GM12878 (cell line): ENCODE results near the gene MTCH2. TPM values are rescaled to one million over a fixed set of nuclear protein-coding genes. Genes with fewer than 3 reads are reported as not detected.

Source experiments
- ATAC-seq: fragments of 200-7000 bp; cut with Tn5 transposase; 3 replicates; pipeline ENCODE4 v1.9.1; 2020; ENCODE audit warnings: mild to moderate bottlenecking, moderate library complexity
- BruUV-seq: library from RNA; stranded (reverse); fragments of 400-500 nt; replicated peaks from 2 replicates; lab custom pipeline; 2021; lab: Mats Ljungman, UMichigan
- CTCF ChIA-PET: fragments of 300-600 bp; sonication (Branson Sonifier 250); formaldehyde crosslinking; extraction: SDS; loops from one replicate; lab custom pipeline; 2021; ENCODE audit warnings: inconsistent platforms; lab: Yijun Ruan, JAX
- POLR2A ChIA-PET: fragments of 350-600 bp; formaldehyde crosslinking; extraction: SDS; loops from one replicate; lab custom pipeline; 2021; ENCODE audit warnings: inconsistent platforms; lab: Charles Lee
- RAD21 ChIA-PET: fragments of 300-600 bp; sonication (Branson Sonifier 250); formaldehyde crosslinking; loops from one replicate; lab custom pipeline; 2023; ENCODE audit warnings: antibody characterized with exemption; ENCODE audit not compliant: unreplicated experiment; lab: Charles Lee
- SMC1A ChIA-PET: fragments of 300-600 bp; sonication (Branson Sonifier 250); formaldehyde crosslinking; loops from one replicate; lab custom pipeline; 2023; ENCODE audit not compliant: unreplicated experiment, uncharacterized antibody; lab: Charles Lee
- DNase-seq: peaks from one replicate; pipeline ENCODE4 v3.0.0-alpha.2; 2011; ENCODE audit warnings: low read depth, low spot score
- FAIRE-seq: peaks from 3 replicates; lab custom pipeline; 2011; peaks lifted over from hg19 to GRCh38; lab: Jason Lieb, UNC
- H2AFZ ChIP-seq: 2 replicates; pipeline ENCODE4 v1.6.0; 2011; ENCODE audit warnings: low read depth, low read length, control low read depth; ENCODE audit not compliant: control insufficient read depth
- H3K27ac ChIP-seq: 2 replicates; pipeline ENCODE4 v1.5.1; 2011; ENCODE audit warnings: control low read depth; ENCODE audit not compliant: control insufficient read depth, insufficient read depth
- H3K27me3 ChIP-seq, 2 experiments: replicated peaks in 1 of 2; 2 replicates each; pipeline versions ENCODE4 v1.6.0 to v1.6.1; 2011; ENCODE audit warnings: low read length in 1 of 2; ENCODE audit not compliant: control insufficient read depth in 2 of 2, insufficient read depth in 2 of 2
- H3K36me3 ChIP-seq, 2 experiments: 2 replicates each; pipeline ENCODE4 v1.5.1; 2011; ENCODE audit warnings: low read length in 1 of 2; ENCODE audit not compliant: control insufficient read depth in 2 of 2, insufficient read depth in 2 of 2
- H3K4me1 ChIP-seq: 2 replicates; pipeline ENCODE4 v1.6.1; 2011; ENCODE audit warnings: mild to moderate bottlenecking, low read length, moderate library complexity, mixed read lengths; ENCODE audit not compliant: control insufficient read depth, insufficient read depth
- H3K4me2 ChIP-seq: 2 replicates; pipeline ENCODE4 v1.6.0; 2011; ENCODE audit warnings: control low read depth; ENCODE audit not compliant: control insufficient read depth, insufficient read depth
- H3K4me3 ChIP-seq: fragments of 200-600 bp; sonication (generic); 2 replicates; pipeline ENCODE4 v1.5.1; 2016
- H3K79me2 ChIP-seq: 2 replicates; pipeline ENCODE4 v1.6.0; 2011; ENCODE audit warnings: low read length; ENCODE audit not compliant: control insufficient read depth, insufficient read depth
- H3K9ac ChIP-seq: 2 replicates; pipeline ENCODE4 v1.8.0; 2011; ENCODE audit warnings: low read length, control low read depth, mixed read lengths; ENCODE audit not compliant: control insufficient read depth, insufficient read depth
- H3K9me3 ChIP-seq: replicated peaks from 3 replicates; pipeline ENCODE4 v1.5.1; 2011; ENCODE audit warnings: mild to moderate bottlenecking, low read length; ENCODE audit not compliant: control insufficient read depth, insufficient read depth
- H4K20me1 ChIP-seq: 2 replicates; pipeline ENCODE4 v1.6.0; 2011; ENCODE audit not compliant: control insufficient read depth, insufficient read depth
- CREB1 ChIP-seq: IDR thresholded peaks from 2 replicates; pipeline ENCODE4 v1.6.1; 2012; ENCODE audit warnings: low read depth, mild to moderate bottlenecking, inconsistent platforms
- CTCF ChIP-seq, 3 experiments: IDR thresholded peaks in 2 of 3; conservative IDR thresholded peaks in 1 of 3; 2 replicates each; pipeline ENCODE4 v1.5.1; 2011; ENCODE audit warnings: low read depth in 3 of 3, low read length in 3 of 3, mild to moderate bottlenecking in 3 of 3, control low read depth in 2 of 3, moderate library complexity in 2 of 3, inconsistent platforms in 1 of 3, mixed read lengths in 1 of 3; ENCODE audit not compliant: control insufficient read depth in 2 of 3, insufficient read depth in 1 of 3; ENCODE audit errors: extremely low read depth in 1 of 3
- DPF2 ChIP-seq: fragments of 450-650 bp; IDR thresholded peaks from 2 replicates; pipeline ENCODE4 v1.6.1; 2017; ENCODE audit warnings: mild to moderate bottlenecking
- EGR1 ChIP-seq, 2 experiments: IDR thresholded peaks; 1 replicate in 1 of 2; 2 replicates in 1 of 2; pipeline ENCODE4 v1.6.1; 2011 to 2012; ENCODE audit warnings: low read depth in 2 of 2, low read length in 2 of 2, borderline replicate concordance in 1 of 2, mild to moderate bottlenecking in 1 of 2, moderate library complexity in 1 of 2
- GABPA ChIP-seq: IDR thresholded peaks from 2 replicates; pipeline ENCODE4 v1.6.1; 2014; ENCODE audit warnings: antibody characterized with exemption, low read depth, mild to moderate bottlenecking, inconsistent platforms
- IKZF2 ChIP-seq, 2 experiments: fragments of 450-650 bp; IDR thresholded peaks; 2 replicates each; pipeline ENCODE4 v1.6.1; 2017; ENCODE audit warnings: mild to moderate bottlenecking in 2 of 2, moderate library complexity in 2 of 2
- MYB ChIP-seq: fragments of 150-350 bp; IDR thresholded peaks from 2 replicates; pipeline ENCODE4 v1.6.1; 2014; ENCODE audit warnings: mild to moderate bottlenecking, low read depth, low read length, borderline replicate concordance
- NFIC ChIP-seq: IDR thresholded peaks from 2 replicates; pipeline ENCODE4 v1.6.1; 2012; ENCODE audit warnings: low read depth, mild to moderate bottlenecking, inconsistent platforms, low read length, moderate library complexity
- PML ChIP-seq: IDR thresholded peaks from 2 replicates; pipeline ENCODE4 v1.6.1; 2012; ENCODE audit warnings: low read length, inconsistent platforms
- POU2F2 ChIP-seq: IDR thresholded peaks from 3 replicates; pipeline ENCODE4 v1.6.1; 2011; ENCODE audit warnings: low read depth, mild to moderate bottlenecking, low read length, borderline replicate concordance
- RFX5 ChIP-seq: IDR thresholded peaks from 2 replicates; pipeline ENCODE4 v1.6.1; 2011; ENCODE audit warnings: low read depth, low read length, improper control_type of control experiment
- SIN3A ChIP-seq: IDR thresholded peaks from 2 replicates; pipeline ENCODE4 v1.6.1; 2012; ENCODE audit warnings: low read depth, low read length, improper control_type of control experiment
- SMARCA5 ChIP-seq: fragments of 450-650 bp; IDR thresholded peaks from 2 replicates; pipeline ENCODE4 v1.6.1; 2017; ENCODE audit warnings: mild to moderate bottlenecking
- TARDBP ChIP-seq: IDR thresholded peaks from 2 replicates; pipeline ENCODE4 v1.6.1; 2016; ENCODE audit warnings: borderline replicate concordance
- ZBTB11 ChIP-seq: fragments of 450-650 bp; formaldehyde crosslinking; IDR thresholded peaks from 2 replicates; pipeline ENCODE4 v1.5.0; 2022; ENCODE audit warnings: mild to moderate bottlenecking, missing genetic modification characterization
- ZNF274 ChIP-seq: IDR thresholded peaks from one replicate; pipeline ENCODE4 v1.8.0; 2011; ENCODE audit not compliant: insufficient read length, insufficient read depth
- WGBS: methylation state at CpG from one replicate; pipeline ENCODE4 v1.1.6; 2016; ENCODE audit warnings: low lambda C conversion rate; ENCODE audit not compliant: insufficient replicate concordance, insufficient coverage; ENCODE audit errors: missing lambda C conversion rate; 5-methylcytosine and 5-hydroxymethylcytosine counted together
- in situ Hi-C: fragments of 300-500 bp; cut with MboI; formaldehyde crosslinking; loops from 9 replicates; pipeline ENCODE4 v1.14.3; 2018; ENCODE audit warnings: mixed read lengths
- intact Hi-C: fragments of 100-400 bp; cut with micrococcal nuclease; formaldehyde crosslinking; loops from one replicate; pipeline ENCODE4 v1.14.2; 2022; ENCODE audit not compliant: unreplicated experiment
- polyA plus RNA-seq, 11 experiments: library from polyadenylated mRNA; depleted of rRNA in 4 of 11; unstranded in 6 of 11; stranded (reverse) in 5 of 11; fragments of >200 nt; fragmentation: Nextera tagmentation in 4 of 11; fragmentation: Illumina TruSeq in 1 of 11; extraction: Ambion mirVana in 4 of 11; extraction: Trizol in 1 of 11; gene quantifications; 1 replicate in 1 of 11; 2 replicates in 10 of 11; pipeline versions ENCODE4 v1.2.1 to v1.2.3, GENCODE V29; 2011 to 2016; ENCODE audit warnings: inconsistent platforms in 2 of 11, missing spikeins in 2 of 11, low read depth in 1 of 11
- total RNA-seq, 4 experiments: library from RNA; depleted of rRNA in 3 of 4; stranded (reverse); fragments of >200 nt in 3 of 4; fragmentation: Illumina TruSeq in 1 of 4; extraction: Trizol in 1 of 4; gene quantifications; 2 replicates each; pipeline versions ENCODE4 v1.2.1 to v1.2.3, GENCODE V29; 2013 to 2021
- TF ChIP-seq, protein P1 (sequence below): fragments of 450-650 bp; IDR thresholded peaks from 2 replicates; pipeline ENCODE4 v1.6.1; 2017; ENCODE audit warnings: borderline replicate concordance
- TF ChIP-seq, protein P2 (sequence below): fragments of 450-650 bp; IDR thresholded peaks from 2 replicates; pipeline ENCODE4 v1.6.1; 2014; ENCODE audit warnings: mild to moderate bottlenecking

MTCH2 gene
- total and polyA plus RNA-seq, 10 of the 15 experiments (the other 5 are each of a cell fraction or from before 2014, with no cell fraction given): 72.4 to 341 (median 144) TPM

DNA sequence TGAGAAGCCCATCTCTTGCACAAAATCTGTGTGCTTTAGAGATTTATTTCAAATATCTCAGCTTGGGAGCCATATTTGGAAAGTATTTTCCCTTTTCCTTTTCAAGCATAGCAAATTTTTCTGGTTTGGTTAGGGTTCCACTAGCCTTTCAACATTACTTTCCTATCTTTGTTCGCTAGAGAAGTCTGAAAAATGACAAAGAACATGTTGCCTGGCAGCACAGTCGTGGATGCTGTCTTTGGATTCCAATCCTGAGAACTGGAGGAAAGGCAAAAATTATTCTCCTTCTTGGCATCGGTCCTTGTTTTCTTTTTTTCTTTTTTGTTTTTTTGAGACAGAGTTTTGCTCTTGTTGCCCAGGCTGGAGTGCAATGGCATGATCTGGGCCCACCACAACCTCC lies 6.9 kb upstream of the MTCH2 start:
- DNase-seq (no peak), FAIRE-seq (no peak), ATAC-seq (no peak)
- H3K9me3 ChIP-seq: peaks cover 1% of the 10 kb centered on the region; the same call in 2 of the 3 replicates
- intact Hi-C loops: no loop called here
- no peaks in the 10 kb centered on the region for H3K27me3 ChIP-seq
- no peak overlapping the region for H2AFZ ChIP-seq
- ChIA-PET POLR2A (no interaction called here), SMC1A (no interaction called here), CTCF (interaction anchor here (0.6 kb wide), 1 partner anchor 76 kb away, joined by 3 read pairs; no protein-coding TSS in a partner anchor), RAD21 (no interaction called here)
- H3K4me1 ChIP-seq: no peaks in the 10 kb centered on the region
- H3K9ac ChIP-seq: no peak overlapping the region
- no peak overlapping the region for H3K4me3 ChIP-seq
- 55% methylated on average over 3 of the region's 3 CpGs for WGBS
- no peak overlapping the region for H3K4me2 ChIP-seq
- BruUV-seq: no TSS peak
- no peaks in the 10 kb centered on the region for H3K36me3 ChIP-seq
- no peak overlapping the region for H3K27ac ChIP-seq
- in situ Hi-C loops: no loop called here
- H4K20me1 ChIP-seq: no peaks in the 10 kb centered on the region
- no peaks in the 10 kb centered on the region for H3K79me2 ChIP-seq
- TF ChIP-seq SMARCA5 (no peak), EGR1 (IDR thresholded peaks at IDR 0.05; ENCODE audit: borderline replicate concordance in 1 of 2, low read depth in 2 of 2, low read length in 2 of 2) (no peak), PML (no peak), CREB1 (no peak), SIN3A (no peak), IKZF2 (IDR thresholded peaks at IDR 0.05) (no peak), TARDBP (no peak), NFIC (no peak), RFX5 (no peak), ZBTB11 (CRISPR knock-in tag) (no peak), ZNF274 (no peak), CTCF (IDR thresholded peaks at IDR 0.05 in 2 of 3, conservative IDR thresholded peaks at IDR 0.05 in 1 of 3; ENCODE audit: control insufficient read depth in 2 of 3, extremely low read depth in 1 of 3, insufficient read depth in 1 of 3, low read depth in 3 of 3, low read length in 3 of 3) (no peak), DPF2 (no peak), GABPA (no peak), POU2F2 (no peak), MYB (no peak)
- TF ChIP-seq, protein P1, sequence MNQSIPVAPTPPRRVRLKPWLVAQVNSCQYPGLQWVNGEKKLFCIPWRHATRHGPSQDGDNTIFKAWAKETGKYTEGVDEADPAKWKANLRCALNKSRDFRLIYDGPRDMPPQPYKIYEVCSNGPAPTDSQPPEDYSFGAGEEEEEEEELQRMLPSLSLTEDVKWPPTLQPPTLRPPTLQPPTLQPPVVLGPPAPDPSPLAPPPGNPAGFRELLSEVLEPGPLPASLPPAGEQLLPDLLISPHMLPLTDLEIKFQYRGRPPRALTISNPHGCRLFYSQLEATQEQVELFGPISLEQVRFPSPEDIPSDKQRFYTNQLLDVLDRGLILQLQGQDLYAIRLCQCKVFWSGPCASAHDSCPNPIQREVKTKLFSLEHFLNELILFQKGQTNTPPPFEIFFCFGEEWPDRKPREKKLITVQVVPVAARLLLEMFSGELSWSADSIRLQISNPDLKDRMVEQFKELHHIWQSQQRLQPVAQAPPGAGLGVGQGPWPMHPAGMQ: no peak
- TF ChIP-seq, protein P2, sequence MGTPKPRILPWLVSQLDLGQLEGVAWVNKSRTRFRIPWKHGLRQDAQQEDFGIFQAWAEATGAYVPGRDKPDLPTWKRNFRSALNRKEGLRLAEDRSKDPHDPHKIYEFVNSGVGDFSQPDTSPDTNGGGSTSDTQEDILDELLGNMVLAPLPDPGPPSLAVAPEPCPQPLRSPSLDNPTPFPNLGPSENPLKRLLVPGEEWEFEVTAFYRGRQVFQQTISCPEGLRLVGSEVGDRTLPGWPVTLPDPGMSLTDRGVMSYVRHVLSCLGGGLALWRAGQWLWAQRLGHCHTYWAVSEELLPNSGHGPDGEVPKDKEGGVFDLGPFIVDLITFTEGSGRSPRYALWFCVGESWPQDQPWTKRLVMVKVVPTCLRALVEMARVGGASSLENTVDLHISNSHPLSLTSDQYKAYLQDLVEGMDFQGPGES: no peak
